ENCODE data around the gene CASP6.
"Not testable (repeated sequence)": the region's sequence is repeated elsewhere in the genome, so short reads cannot be mapped to it uniquely, and the experiment has no call there.

Gene CASP6

DNA sequence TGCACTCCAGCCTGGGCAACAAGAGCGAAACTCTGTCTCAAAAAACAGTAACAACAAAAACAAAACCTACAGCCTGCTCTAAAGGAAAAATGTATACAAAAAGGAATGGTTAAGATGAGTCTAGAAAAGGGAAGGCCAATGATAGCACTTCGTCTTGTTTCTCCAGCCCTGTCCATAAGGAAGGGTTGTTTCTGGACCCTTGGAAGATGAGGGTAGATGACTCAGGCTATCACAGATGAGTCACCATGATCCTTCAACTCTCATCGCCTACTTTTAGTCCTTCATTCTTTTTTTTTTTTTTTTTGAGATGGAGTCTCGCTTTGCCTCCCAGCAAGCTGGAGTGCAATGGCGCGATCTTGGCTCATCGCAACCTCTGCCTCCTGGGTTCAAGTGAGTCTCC is 17.8 kb upstream of the CASP6 start:
- in situ Hi-C loops (cut with MboI; ENCODE audit: low sequenced_read_pairs), result no loop called here

DNA sequence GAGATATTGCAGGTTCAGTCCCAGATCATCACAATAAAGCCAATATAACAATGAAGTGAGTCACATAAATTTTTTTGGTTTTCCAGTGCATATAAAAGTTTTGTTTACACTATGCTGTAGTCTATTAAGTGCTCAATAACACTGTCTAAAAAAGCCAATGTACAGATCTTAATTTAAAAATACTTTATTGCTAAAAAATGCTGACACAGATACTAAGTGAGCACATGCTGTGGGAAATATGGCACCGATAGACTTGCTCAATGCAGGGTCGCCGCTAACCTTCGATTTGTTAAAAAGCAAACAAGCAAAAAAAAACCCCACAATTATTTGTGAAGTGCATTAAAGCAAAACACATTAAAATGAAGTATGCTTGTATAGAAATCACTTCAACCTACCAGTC is 16.4 kb upstream of the CASP6 start:
- in situ Hi-C loops (cut with MboI; ENCODE audit: low sequenced_read_pairs), result no loop called here

DNA sequence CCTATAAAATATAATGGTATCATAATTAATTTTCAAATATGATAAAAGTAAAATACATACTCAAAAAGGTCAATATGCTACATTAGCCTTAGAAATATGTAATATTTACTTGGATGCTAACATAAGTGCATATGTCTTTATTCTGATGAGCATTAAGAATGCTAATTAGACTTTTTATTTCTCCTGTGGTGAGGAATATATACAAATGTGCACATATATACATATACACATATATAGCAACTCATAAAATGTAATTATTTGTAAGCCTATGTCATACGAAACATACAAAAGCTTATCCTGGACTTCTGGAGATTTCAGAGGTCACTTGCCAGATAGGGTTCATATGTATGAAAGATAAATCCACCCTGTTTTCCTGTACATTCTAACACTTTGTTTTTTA is 15.5 kb upstream of the CASP6 start:
- in situ Hi-C loops (cut with MboI; ENCODE audit: low sequenced_read_pairs), result no loop called here

DNA sequence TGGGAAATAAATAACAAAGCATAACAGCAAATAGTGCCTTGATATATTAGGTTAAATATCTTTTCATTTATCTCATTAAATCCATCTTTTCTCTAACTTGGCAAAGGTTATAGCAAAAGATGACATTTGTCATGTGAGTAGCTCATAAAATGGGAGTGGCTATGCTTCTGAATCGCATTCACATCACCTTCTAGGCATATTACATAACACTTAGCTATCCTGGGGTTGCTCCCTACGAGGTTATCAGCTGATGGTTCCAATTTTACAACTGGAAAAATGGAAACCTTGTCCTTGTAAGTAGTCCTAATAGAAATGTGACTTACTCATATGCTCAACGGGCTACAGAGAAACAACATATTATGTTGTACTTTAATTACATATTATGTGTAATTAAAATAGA is 10.3 kb upstream of the CASP6 start:
- in situ Hi-C loops (cut with MboI; ENCODE audit: low sequenced_read_pairs), result no loop called here

DNA sequence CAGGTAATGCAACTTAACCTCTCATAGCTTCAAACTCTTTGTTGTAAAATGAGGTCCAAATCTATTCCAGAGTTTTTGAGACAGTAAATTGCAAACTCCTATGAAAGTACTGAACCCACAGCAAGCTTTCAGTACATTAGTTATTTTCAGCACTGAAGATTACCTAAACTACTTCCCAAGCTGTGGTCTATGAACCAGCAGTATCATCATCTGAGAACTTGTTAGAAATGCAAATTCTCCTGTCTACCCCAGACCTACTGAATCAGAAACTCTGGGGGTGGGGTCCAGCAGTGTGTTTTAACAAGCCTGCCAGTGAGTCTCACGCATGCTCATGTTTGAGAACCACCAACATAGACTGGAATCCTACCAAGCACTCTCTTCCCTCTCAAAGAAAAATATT is 5.7 kb upstream of the CASP6 start:
- in situ Hi-C loops (cut with MboI; ENCODE audit: low sequenced_read_pairs), result no loop called here

DNA sequence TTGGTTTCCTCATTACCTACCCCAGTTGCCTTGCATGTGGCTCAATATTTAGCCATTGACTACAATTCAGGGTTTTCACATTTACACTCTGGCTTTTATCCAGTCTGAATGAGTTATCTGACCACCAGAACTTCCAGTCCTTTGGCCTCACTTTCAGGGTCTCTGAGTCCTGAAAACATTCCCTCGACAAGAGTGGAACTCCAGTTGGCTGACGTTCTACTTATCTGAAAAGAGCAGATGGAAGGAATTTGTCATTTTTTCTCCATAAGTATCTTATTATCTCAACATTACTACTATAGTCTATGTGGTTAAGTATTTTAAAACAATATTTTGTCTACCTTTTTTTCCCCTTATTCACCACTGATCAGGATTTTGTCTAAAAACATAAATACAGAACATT is 5.2 kb upstream of the CASP6 start:
- in situ Hi-C loops (cut with MboI; ENCODE audit: low sequenced_read_pairs), result no loop called here

DNA sequence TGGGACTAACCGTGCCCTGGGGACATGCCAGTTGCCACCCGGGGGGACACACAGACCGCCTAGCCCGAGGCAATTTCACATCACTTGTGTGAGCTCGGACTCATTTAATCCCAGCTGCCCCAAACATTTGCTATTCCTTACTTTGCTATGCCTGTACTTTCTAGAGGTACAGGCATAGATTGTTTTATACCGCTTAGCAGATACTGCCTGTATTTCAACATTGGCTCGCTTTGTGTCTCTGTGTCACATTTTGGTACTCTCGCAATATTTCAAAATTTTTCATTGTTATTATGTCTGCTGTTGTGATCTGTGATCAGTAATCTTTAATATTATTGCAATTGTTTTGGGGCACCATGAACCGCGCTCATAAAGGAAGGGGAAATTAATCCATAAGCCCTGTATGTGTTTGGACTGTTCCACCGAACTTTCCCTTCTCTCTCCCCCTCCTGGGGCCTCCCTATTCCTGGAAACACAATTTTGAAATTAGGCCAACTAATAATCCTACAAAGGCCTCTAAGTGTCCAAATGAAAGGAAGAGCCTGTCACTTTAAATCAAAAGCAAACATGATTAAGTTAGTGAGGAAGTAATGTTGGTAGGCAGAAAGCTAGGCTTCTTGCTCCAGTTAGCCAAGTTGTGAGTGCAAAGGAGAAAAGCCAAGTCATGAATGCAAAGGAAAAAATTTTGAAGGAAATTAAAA is 568 bp upstream of the CASP6 start:
- in situ Hi-C loops (cut with MboI; ENCODE audit: low sequenced_read_pairs), result no loop called here

DNA sequence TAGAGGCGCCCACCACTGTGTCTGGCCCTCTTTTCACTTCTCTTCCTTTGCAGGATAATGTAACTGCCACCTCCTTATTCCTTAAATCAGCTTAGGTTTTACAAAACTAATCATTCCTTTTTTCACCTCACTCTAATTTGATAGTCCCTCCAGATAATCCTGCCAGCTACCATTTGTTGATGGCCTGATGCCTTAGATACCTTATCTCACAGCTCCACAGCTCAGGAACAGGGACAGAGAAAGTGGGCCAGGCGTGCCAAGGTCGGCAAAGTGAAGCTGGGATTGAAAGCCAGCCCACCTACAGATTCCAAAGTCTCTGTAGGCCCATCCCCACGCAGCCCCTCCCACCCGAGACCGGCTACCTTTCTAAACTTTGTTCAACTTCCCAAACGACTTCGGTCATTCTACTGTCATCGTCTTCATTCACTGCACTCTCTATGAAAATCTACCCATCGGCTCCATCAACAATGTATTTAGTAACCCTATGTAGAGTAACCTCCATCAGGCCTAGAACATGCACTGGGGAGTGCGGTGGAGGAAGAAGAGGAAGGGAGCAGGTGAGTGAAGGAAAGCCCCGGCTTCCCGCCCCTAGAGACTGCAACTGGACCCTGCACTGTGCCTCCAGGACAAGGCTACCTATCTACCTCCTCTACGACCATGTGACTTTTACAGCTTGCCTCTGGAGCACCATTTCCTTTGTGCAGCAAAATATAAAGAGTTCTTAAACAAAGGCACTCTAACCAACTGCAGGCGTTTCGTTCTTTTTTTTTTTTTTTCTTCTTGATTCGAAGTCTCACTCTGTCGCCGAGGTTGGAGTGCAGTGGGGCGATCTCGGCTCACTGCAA is 1.5 kb downstream of the CASP6 start:
- in situ Hi-C loops (cut with MboI; ENCODE audit: low sequenced_read_pairs), result no loop called here

DNA sequence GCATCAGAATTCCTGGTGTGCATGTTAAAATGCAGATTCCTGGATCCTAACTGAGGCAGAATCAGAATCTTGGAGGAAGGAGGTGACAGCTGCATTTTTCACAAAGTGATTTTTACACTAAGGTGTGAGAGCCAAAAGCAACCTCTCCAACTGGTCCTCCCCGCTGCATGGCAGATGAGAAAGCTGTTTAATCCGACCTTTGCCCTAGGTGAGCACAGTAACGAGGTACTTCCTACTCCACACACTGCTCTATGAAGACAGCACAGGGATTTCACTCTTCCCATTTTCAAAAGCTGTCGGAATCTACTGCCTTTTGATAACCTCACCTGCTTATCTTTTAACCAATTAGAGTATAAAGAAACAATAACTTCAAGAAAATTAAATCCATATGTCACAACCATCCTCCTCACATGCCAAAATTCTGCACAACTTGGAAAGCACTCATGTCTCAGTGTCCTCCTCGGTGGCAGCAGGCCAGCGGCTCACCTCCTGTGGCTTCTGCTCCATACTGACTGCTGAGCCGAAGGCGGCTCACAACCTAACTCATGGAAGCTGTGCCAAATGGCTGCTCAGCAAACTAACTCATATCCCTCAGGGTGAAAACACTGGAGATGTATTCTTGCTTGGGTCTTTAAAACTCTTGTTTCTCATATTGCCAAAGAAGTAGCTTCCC is 3.6 kb downstream of the CASP6 start:
- in situ Hi-C loops (cut with MboI; ENCODE audit: low sequenced_read_pairs), result no loop called here

DNA sequence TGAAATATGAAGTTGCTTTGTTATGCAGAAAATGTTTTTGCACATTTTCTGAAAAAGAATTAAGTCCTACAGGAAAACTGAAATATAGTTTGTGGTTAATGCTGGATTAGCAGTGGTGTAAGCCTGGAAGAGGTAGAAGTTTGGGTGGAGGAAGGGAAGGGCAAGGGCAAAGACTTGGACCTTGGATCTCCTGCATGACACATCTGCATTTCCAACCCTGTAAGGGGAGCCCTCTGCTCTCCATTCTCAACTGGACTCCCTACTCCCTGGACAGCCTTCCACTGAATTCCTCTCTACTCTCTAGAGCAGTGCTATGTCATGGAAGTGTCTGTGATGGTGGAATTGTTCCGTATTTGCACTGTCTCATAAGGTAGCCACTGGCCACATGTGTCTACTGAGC is 4.6 kb downstream of the CASP6 start:
- in situ Hi-C loops (cut with MboI; ENCODE audit: low sequenced_read_pairs), result no loop called here

DNA sequence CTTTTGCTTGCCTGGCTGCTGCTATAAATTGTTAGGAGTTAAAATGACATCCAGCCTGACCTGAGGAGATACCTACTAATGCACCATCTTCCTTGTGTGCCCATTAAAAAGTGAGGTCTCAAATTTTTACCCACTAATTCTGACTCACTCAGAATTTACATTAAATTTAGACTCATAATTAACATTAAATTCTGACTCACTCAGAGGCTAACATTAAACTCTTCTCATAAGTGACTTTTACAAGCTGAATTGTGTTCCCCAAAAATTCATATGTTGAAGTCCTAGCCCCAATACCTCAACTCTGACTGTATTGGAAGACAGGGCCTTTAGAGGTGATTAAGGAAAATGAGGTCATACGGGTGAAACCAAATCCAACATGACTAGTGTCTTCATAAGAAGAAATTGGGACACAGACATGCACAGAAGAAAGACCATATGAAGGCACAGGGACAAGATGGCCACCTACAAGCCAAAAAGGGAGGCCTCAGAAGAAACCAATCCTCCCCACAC is 11.8 kb downstream of the CASP6 start:
- in situ Hi-C loops (cut with MboI; ENCODE audit: low sequenced_read_pairs), result no loop called here

DNA sequence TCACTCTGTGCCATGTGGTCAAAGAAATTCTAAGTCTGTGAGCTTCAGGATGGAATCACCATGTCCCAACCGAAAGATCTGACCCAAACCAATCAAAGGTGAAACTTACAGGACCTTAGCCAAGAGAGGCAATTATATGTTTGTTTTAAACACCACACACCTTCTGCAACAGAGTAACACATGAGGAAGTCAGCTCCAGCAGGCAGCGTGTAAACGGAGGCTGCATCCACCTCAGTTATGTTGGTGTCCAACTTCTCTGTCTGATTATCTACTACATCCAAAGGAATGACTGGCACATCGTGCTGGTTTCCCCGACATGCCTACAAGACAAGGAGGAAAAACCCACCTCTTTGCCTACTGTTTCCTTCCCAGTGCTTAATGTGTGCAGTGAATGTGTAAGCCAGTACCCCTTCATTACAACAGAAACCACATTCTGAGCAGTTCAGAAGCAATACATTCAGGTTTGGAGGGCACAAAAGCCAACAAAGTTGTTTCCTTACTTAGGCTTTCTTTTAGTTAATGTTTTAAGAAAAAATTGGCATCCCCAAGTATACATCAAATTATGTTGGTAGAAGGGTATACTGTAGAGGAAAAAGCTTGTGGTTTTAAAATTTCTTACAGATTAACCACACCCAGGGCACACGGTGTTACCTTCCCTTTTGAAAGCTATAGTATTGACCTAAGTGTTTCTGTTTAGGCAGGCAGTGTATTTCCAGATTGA is 12.4 kb downstream of the CASP6 start:
- in situ Hi-C loops (cut with MboI; ENCODE audit: low sequenced_read_pairs), result no loop called here

DNA sequence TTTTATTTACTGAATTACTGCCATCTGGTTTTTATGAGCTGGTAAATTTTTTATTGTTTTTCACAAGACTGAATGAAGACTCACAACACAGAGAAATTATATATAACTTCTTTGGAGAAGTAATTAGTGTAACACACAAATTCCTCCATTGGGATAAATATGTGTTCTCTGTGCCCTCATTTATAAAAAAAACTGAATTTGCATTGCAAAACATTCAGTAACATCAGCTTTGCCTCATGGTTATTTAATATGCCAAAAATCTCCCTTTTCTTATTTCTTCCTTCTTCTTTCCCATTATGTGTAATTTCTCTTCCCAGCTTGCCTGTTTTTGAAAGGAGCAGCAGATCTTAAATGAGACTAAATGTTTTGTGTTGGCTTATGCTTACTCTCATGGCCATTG is 18.5 kb downstream of the CASP6 start:
- in situ Hi-C loops (cut with MboI; ENCODE audit: low sequenced_read_pairs), result no loop called here

DNA sequence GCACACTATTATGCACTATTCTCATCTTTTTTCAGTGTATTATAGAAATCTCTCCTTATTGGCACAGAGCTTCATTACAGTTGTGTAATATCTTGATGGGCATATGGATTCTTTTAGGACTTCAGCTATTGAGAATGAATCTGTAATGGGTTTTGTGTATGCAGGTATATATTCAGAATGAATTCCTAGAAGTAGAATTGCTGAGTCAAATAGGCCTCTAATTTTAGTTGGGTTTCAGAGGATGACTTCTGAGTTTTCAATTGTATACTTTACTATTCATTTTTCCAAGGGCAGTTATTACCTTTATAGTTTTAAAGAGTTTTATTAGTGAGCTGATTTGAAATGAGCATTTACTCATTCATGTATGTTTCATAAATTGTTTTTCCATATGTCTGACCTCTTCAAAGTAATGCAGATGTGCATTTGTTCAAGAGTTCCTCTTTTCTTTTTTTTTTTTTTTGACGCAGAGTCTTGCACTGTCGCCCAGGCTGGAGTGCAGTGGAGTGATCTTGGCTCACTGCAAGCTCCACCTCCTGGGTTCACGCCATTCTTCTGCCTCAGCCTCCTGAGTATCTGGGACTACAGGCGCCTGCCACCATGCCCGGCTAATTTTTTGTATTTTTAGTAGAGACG is 19.5 kb downstream of the CASP6 start:
- in situ Hi-C loops (cut with MboI; ENCODE audit: low sequenced_read_pairs), result no loop called here

DNA sequence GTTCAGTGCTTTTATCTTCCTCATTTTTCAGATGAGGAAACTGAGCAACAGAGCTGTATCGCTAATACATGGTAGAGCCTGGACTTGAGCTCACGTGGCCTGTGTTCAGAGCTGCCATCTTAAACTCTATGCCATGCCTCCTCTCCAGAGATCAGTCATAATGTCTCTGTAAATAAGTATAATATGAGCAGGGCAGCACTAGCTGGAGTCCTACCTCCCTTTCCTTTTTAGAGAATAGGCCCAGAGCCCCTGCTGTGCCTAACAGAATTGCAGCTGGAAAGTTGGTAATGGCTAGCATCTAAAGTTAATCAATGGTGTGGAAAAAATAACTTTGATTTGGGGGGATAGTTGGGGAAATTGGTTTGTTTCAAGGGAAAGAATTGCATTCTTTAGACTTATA is 20.4 kb downstream of the CASP6 start:
- in situ Hi-C loops (cut with MboI; ENCODE audit: low sequenced_read_pairs), result no loop called here

DNA sequence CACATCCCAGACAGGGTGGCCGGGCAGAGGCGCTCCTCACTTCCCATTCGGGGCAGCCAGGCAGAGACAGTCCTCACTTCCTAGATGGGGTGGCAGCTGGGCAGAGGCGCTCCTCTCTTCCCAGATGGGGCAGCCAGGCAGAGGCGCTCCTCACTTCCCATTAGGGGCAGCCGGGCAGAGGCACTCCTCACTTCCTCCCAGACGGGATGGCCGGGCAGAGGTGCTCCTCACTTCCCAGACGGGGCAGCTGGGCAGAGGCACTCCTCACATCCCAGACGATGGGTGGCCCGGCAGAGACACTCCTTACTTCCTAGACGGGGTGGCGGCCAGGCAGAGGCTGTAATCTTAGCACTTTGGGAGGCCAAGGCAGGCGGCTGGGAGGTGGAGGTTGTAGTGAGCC is 24.3 kb downstream of the CASP6 start:
- in situ Hi-C loops (cut with MboI; ENCODE audit: low sequenced_read_pairs), result not testable (repeated sequence)

DNA sequence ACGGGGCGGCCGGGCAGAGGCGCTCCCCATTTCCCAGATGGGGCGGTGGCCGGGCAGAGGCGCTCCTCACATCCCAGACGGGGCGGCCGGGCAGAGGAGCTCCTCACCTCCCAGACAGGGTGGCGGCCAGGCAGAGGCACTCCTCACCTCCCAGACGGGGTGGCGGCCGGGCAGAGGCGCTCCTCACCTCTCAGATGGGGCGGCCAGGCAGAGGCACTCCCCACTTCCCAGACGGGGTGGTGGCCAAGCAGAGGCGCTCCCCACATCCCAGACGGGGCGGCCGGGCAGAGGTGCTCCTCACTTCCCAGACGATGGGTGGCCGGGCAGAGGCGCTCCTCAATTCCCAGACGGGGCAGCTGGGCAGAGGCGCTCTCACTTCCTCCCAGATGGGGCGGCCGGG is 24.8 kb downstream of the CASP6 start:
- in situ Hi-C loops (cut with MboI; ENCODE audit: low sequenced_read_pairs), result not testable (repeated sequence)

DNA sequence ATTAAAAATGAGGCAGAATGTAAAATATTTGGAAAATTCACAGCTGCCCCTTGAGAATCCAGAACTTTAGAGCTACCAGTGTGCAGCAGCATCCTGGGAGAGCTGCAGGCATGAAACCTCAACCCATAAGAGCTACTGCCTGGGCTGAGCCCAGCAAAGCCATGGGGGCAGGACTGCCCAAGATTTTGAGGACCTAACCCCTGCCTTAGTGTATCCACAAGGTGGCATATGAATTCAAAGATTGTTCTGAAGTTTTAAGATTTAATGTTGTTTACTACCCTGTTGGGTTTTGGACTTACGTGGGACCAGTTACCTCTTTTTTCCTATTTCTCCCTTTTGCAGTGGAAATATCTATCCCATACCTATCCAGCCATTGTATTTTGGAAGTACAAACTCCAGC is 26.4 kb downstream of the CASP6 start:
- in situ Hi-C loops (cut with MboI; ENCODE audit: low sequenced_read_pairs), result no loop called here

DNA sequence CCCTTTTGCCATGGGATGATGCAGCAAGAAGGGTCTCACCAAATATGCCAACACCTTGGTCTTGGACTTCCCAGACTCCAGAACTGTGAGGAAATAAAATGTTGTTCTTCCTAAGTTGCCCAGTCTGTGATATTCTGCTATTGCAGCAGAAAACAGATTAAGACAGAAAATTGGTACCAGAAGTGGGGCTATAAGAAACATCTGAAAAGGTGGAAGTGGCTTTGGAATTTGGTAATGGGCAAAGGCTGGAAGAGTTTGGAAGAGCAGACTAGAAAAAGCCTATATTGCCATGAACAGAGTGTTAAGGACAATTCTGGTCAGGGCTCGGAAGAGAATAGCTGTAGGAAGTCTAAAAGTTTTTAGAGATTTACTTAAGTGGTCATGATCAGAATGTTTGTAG is 27.4 kb downstream of the CASP6 start:
- in situ Hi-C loops (cut with MboI; ENCODE audit: low sequenced_read_pairs), result no loop called here

DNA sequence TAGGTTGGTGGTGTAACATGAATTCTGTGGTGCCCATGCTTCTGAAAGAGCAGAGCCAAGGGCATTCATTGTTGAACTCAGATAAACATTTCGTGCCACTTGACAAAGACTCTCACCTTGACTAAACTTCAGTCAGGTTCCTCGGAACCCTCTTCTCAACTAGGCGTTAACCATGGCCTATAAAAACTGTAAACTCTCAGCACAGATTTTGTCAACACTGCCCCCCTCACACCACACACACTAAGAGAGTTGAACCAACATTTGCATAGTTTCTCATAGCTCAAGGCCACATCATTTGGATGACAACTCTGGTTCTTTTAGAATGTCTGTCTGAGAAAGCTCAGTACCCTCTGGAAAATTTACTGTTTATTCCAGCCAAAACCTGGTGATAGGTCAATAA is 28.1 kb downstream of the CASP6 start:
- in situ Hi-C loops (cut with MboI; ENCODE audit: low sequenced_read_pairs), result no loop called here

DNA sequence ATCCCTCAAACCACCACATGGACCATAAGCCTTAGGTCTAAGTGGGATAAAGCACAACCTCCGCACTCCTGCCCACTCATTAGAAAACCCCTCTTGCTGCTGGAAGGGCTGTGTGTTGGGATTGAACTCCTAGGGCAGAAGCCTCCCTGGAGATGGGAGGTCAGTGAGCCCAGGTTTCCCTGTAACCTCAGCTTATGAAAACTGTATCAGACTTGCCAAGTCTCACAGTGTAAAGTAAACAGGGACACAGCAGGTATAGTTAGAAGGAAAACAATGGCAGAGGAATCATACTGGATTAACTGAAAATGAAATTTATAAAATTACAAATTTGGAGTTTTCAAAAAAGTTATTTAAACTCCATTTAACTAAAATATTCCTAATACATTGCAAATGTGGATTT is 29.9 kb downstream of the CASP6 start:
- in situ Hi-C loops (cut with MboI; ENCODE audit: low sequenced_read_pairs), result no loop called here

Measured in HL-60/S4 treated with phorbol 12-myristate 13-acetate at 8.2 ng/mL for 4 days and 3 days (cell line).